NCI-H82 (cell line): ENCODE measurements around the gene FBXW10B.
"Not testable (repeated sequence)": the region's sequence is repeated elsewhere in the genome, so short reads cannot be mapped to it uniquely, and the experiment has no call there.

Experiments used
- DNase-seq: peaks from one replicate; lab custom pipeline; 2025; lab: John Stamatoyannopoulos, UW

The FBXW10B gene

DNA sequence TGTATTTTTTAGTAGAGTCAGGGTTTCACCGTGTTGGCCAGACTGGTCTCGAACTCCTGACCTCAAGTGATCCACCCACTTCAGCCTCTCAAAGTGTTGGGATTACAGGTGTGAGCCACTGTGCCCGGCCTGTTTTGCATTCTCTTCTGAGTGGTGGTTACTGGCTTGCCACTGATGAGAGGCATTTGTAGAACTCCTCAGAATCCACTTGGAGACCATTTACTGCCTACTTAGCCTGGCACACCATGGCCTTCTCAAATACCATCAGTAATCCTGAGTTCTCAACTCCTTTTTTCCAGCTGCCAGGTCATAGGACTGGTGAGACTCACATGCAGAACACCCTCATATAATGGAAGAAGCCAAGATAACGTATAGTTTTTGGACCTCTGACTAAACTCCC lies 22.5 kb upstream of the FBXW10B start:
- not testable (repeated sequence) for DNase-seq

DNA sequence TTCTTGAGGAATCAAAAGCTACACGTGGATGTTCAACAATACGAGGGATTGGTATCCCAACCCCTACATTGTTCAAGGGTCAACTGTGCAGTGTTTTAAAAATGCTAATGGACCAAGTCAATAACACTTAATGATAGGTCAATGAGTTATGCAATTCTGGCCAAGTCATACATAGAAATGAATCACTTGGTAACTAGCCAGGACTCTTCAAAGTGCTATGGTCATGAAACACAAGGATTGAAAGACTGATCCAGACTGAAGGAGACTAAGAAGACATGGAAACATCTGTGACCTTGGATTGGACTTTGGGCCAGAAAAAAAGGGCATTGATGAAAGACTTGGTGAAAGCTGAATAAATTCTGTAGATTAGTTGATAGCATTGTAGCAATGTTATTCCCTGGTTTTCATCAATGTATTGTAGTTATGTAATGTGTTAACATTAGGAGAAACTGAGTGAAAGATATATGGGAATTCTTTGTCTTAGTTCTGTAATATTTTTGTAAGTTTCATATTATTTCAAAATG lies 11.5 kb upstream of the FBXW10B start:
- DNase-seq, result not testable (repeated sequence)

DNA sequence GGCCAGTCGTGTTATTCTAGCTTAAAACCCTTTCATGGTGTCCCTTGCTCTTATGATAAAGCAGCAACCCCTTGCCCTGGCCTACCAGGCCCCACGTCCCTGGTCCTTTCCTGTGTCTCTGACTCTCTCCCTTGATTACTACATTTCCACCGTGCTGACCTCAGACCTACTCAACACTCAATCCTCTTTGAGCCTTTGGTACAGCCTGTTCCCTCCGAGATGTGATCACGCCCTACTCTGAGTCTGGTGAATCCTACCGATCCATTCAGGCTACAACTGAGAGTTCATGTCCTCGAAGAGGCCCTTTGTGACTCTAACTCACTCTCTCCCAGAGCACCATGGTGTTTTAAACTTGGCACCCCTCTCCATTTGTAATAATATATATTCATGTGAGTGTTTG lies 10.5 kb upstream of the FBXW10B start:
- DNase-seq, result not testable (repeated sequence)

DNA sequence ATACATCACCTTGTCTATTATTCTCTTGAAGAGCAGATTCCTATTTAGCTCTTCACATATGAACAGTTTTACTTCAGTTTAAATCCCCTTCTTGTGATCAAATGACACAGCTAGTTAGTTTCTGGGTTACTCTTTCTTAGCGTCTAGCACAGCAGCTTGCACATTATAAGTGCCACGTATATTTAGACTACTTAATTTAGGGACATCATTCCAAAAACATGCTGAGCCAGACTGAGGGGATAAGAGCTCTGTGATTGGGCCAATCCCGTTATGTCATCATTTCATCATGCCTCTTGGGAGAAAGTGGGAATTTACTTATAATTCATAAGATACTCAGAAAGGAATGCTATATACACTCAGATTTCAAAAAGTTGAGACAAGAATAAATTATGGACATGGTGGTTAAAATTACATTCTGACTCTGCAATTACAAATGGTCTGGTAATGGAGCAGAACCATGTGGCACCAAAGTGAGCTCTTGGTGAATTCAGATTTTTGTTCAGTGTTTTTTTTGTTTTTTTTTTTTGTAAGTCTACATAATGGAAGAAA lies 4.2 kb upstream of the FBXW10B start:
- not testable (repeated sequence) for DNase-seq

DNA sequence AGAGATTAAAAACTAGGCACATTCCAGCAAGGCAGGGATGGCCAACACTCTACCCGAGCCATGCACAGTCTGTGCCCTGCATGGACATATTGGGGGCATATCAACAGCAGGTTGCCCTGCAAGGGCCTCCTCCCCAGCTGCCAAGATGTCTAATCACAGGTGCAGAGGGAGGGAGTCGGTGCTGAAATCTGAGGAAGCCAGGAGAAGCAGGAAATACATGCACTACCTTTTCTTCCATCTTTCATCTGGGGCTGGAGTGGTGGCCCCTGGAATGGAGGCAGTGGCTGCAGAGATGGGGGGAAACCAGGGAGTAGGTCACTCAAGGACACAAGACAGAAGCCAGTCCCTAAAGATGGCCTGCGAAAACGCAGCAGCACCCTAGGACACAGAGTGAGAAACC lies 3.8 kb upstream of the FBXW10B start:
- DNase-seq, result not testable (repeated sequence)

DNA sequence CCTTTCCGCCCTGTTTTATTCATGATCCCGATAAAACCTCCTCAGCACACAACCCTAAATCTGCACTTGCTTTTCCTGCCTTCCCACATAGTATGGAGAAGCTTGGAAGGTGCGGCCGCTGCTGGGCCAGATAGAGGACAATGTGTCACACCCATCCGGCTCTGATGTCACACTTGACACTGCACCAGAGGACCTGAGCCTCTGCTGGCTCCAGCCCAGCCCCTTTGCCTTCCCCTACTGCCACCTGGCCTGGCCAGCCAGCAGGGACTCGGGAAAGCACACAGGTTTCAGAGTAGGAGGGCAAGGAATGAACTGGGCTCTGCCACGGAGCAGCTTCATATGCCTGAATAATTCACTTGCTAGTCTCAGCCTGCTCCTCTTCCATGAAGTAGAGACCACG lies 2.6 kb upstream of the FBXW10B start:
- DNase-seq, result not testable (repeated sequence)

DNA sequence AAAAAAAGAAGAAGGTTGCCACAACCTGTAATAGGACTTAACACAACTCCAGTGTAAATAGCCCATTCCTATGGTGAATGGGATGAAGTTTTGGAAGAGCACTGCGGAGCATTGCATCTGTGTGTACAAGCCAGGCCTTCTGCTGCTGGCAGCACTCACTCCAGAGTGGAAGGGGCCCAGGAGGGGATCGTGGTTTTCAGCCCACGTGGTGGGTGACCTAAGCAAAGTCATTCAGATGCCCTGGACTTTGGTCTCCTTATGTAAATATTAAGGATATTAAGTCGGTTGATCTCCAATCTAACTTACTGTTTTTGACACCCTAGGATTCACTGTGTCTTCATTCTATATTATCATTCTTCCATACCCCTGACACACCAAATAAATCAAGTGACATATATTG lies 2.7 kb downstream of the FBXW10B start:
- not testable (repeated sequence) for DNase-seq

DNA sequence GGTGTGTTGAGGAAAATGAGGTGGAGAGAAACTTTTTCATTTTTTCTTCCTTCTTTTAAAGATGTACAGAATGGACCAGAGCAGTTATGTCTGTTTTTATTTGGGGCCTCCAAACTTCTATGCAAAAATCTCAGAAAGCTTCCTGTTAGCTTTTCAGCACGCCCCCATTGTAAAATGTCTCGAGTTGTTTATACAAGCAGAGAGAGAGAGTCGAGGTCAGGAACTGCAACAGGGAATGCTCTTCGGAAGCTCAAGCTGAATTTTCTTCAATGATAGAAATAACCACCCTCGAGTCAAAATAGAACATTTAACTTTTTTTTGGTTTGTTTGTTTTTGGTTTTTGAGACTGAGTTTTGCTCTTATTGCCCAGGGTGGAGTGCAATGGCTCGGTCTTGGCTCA lies 3.7 kb downstream of the FBXW10B start:
- DNase-seq, result not testable (repeated sequence)

DNA sequence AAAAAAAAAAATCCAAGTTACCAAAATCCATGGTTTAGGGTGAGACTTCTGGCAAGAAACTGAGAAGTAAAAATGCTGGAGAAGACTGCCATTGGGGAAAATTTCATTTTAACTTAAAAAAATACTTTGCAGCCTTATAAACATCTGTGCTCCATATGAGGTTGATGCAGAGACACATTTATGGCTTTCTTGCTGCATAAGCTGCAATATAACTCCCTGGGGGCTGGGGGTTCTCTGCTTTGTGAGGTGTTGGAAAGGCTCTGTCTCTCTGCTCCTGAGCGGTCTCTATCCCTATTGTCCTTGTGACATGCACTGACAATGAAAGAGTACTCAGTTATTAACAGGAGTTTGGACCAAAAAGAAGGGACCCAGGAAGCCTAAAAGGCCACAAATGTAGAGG lies 6.4 kb downstream of the FBXW10B start:
- DNase-seq, result not testable (repeated sequence)

DNA sequence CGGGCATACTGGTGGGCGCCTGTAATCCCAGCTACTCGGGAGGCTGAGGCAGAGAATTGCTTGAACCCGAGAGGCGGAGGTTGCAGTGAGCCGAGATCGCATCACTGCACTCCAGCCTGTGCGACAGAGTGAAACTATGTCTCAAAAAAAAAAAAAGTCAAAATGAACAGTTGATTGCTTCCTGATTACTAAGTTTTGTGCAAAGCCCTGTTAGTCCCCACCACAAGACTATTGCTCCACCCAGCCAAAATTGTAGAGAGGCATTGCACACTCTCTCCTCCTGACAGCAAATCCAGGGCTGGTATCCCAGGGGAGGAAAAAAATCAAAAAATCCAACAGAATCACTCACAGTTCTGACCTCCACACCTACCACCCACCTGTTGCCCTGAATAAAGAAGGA lies 26.5 kb downstream of the FBXW10B start:
- not testable (repeated sequence) for DNase-seq

DNA sequence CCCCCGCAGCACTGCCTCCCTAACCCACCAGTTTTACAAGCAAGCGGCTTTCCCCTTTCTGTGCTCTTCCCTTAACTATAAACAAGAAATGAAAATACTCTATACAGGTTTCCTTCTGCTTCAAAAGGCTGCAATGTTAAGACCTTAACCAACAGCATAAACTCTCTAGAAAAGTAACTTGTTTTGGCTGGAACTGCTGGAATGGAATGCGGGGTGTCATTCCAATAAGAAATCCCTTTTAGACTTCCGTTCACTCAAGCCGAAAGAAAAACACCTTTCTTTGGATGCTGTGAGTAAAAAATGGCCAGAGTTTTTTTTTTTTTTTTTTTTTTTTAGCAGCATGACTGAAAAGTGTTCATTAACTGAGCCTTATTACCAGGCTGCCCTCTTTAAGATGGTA lies 27.5 kb downstream of the FBXW10B start:
- not testable (repeated sequence) for DNase-seq

DNA sequence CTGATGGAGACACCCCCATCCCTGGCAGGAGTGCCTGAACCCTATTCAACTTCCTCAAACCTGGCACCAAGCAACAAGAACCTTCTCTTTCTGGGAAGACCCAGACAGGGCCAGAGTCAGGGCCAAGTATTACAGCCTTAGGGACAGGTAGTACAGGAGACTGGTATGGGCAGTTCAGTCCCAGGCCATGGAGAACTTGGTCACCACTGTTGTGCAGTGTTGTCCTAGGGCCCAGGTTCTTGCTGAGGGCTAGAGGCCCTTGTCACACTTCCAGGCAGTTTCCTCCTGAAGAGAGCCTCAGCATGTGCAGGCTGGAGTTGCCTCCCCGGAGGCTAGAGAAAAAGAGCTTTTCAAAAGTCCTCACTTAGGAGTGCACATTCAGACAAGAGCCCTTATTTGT lies 28.7 kb downstream of the FBXW10B start:
- not testable (repeated sequence) for DNase-seq

DNA sequence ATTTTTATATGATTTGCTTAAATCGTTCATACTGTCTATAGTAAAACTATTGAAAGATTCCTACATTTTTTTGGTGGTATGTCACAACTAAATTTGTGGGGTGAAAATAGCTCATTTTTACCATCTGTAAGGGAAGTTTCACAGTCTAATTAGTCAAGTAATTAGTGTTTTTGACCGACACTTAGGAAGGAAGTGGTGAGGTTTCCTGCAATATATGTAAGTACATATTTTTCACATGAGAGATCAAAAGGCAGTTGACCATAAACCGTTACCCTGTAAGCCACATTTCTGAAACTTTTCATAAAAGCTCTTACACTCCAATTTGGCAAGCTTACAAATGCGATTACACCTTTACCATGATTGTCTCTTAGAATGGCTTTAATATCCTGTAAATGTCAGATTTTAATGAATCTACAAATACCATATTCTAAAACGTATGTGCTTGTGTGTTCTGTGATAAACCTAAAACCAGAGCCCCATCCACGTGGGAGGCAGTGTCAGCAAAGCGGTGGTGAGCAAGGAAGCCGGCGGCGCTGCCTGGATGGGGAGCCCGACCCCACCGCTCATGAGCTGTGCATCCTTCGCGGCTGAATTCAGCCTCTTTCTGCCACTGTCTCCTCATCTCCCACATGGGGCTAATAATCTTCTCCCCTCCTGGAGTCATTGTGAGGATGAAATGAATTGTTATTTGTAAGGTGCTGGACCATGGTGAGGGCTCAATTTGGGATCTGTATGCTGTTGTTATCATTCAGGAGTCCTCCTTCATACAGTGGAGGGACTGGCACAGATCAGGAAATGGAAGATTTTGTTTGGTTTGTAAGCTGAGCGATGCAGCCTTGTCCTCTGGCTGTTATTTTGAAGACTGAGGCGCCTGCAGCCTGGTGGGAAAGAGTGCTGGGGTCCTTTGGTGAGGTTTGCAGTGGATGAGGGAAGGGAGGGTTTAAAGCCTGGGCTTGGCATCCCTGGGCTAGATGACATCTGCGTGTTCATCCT lies 29.7 kb downstream of the FBXW10B start:
- not testable (repeated sequence) for DNase-seq

DNA sequence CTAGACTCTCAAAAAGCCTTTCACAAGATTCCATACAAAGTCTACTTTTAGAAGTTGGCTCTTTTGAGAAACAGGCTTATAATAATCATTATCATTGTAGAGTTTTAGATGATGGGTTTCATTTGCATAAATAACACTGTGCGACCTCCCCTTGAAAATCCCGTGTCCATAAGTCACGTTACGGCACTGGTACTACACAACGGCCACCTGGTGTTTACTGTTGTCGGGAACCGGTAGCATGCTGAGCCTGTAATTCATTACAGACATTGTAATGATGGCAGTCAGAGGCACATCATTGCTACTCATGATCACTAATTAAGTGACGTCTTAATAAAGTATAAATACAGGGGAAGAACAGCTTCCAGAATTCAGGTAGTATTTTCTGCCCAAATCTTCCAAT lies 31.5 kb downstream of the FBXW10B start:
- peak; percentile 12 for DNase-seq

DNA sequence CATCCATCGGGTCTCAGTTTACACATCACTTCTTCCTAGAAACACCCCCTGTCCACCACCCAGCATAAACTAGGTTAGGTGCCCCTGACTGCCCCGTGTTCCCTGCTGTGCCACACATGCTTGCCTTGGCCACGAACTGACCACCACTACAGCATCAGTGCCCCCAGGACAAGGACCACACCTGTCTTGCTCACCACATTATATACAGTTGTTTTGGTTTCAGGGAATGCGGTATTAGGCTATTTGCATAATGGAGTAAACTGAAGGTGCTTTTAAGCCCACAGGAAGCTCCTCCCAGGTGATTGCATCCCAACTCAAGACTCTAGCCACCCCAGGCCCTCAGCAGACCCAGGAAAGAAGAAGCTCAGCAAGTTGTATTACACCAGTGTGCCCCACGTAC lies 36.2 kb downstream of the FBXW10B start:
- DNase-seq, result not testable (repeated sequence)

DNA sequence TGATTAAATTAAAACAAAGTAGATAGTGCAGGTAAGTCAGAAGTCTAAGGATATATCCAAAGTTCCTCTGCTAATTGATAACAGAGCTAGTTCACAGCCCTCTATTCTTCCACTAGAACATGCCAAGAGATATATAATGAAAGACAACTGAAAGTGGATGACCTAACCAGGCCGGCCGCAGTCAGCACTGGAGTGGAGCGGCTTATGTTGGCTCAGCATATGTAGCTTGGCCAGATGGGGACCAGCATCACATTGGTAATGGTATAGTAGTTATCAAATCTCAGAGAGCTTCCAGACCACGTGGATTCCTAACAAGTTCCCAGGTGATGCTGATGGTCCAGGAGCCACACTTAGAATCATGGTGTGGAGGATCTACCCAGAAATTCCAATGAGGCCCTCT lies 38.0 kb downstream of the FBXW10B start:
- not testable (repeated sequence) for DNase-seq

DNA sequence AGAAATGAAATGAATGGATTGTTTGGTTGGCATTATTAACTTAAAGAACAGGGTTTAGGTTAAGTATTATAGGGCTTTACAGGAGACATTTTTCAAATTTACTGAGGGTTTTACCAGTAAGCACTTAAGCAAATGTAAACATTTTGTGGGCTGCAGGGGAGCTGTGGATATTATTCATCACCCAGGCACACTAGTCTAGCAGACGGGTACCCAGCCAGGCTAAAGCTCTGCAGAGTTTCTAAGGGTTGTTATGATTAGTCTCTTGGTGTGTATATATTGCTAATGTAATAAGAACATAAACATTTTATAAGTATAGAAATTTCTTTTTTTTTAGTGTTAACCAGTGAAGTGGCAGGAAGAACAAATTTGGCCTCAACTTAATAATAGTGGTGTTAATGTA lies 42.7 kb downstream of the FBXW10B start:
- DNase-seq, result not testable (repeated sequence)

DNA sequence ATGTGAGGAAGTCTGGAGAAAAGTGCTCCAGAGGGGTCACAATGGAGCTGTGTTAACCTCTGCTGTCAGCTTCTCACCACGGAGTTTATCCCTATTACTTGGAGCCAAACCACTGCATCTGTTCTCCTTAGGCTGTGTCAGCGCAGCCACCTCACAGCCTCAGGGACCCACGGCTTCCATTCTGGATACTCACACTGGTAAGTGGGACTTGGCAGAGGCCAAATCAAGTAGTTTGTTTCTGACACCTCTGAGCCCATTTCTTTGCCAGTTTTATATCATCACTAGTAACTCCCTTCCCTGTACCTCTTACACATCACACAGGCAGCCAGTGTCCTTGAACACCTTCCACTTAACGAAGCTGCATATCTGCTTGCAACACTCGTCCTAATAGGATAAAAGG lies 44.8 kb downstream of the FBXW10B start:
- not testable (repeated sequence) for DNase-seq

DNA sequence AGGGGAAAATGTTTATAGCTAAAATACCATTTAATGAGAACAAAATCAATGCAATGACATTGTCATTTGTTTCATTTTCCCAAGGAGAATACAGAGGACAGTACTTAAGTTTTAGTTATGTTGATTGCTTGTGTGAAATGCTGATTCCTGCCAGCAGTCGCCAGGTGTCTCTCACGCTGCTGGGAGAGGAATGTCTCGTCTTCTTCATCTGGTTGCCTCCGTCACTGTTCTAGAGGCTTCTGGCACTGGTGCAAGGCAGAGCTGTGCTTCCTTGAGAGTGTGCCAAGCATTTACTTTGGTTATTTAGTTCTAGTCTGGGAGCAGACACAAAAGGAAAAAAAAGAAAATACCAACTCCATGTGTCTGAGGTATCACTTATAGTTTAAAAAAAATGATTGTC lies 45.6 kb downstream of the FBXW10B start:
- DNase-seq, result not testable (repeated sequence)
